Measurements from ENCODE around the gene RNF223.

The RNF223 gene

DNA sequence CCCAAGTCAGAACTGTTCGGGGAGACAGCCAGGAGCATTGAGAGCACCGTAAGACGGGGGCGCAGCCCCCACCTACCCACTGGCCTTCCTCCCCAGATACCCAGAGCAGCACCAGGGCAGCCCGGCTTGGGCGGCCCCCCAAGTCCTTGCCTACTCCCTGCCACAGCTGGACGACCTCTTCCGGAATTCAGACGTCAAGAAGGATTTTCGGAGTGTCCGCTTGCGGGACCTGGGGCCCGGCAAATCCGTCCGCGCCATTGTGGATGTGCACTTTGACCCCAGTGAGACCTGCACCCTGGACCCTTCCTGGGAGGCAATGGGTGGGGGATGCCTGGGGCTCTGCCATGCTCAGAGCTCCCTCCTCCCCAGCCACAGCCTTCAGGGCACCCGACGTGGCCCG lies 26.7 kb downstream of the RNF223 start:
- no peak for DNase-seq (ENCODE audit: low read depth in 2 of 2, low spot score in 1 of 2)

DNA sequence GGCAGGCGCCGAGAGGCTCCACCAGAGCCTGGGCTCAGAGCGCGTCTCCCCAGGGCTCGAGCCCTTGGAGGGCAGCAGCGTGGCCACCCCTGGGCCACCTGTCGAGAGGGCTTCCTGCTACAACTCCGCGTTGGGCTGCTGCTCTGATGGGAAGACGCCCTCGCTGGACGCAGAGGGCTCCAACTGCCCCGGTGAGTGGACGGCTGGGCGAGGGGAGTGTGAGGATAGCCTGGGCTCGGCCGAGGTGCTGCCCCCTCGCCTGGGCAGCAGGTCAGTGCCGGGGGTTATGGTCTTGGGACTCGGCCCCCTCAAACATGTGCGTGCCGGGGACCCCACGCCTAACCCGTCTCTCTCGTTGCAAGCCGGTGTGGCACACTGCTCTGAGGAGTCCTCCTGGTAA lies 27.3 kb downstream of the RNF223 start:
- DNase-seq (ENCODE audit: low read depth in 2 of 2, low spot score in 1 of 2): no peak

DNA sequence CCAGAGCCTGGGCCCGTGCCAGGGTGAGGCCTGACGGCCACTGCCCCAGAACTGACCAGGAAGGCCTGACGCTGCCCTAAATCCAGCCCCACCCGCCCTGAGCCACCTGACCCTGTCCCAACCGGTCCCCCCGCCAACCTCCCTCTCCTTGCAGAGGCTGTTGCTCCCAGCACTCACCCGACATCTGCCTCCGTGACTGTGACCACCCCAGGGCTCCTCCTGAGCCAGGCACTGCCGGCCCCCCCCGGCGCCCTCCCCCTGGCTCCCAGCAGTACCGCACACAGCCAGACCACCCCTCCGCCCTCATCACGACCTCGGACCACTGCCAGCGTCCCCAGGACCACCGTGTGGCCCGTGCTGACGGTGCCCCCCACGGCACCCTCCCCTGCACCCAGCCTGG lies 27.9 kb downstream of the RNF223 start:
- no peak for DNase-seq (ENCODE audit: low read depth in 2 of 2, low spot score in 1 of 2)

DNA sequence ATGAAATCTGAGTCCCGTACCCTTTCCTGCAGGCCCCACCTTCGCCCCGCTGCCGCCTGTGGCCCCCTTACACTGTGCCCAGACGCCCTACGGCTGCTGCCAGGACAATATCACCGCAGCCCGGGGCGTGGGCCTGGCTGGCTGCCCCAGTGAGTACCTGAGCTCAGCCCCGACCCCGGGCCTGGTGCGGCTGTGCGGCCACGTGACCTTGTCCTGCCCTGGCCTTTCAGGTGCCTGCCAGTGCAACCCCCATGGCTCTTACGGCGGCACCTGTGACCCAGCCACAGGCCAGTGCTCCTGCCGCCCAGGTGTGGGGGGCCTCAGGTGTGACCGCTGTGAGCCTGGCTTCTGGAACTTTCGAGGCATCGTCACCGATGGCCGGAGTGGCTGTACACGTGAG lies 29.0 kb downstream of the RNF223 start:
- DNase-seq (ENCODE audit: low read depth in 2 of 2, low spot score in 1 of 2): no peak

DNA sequence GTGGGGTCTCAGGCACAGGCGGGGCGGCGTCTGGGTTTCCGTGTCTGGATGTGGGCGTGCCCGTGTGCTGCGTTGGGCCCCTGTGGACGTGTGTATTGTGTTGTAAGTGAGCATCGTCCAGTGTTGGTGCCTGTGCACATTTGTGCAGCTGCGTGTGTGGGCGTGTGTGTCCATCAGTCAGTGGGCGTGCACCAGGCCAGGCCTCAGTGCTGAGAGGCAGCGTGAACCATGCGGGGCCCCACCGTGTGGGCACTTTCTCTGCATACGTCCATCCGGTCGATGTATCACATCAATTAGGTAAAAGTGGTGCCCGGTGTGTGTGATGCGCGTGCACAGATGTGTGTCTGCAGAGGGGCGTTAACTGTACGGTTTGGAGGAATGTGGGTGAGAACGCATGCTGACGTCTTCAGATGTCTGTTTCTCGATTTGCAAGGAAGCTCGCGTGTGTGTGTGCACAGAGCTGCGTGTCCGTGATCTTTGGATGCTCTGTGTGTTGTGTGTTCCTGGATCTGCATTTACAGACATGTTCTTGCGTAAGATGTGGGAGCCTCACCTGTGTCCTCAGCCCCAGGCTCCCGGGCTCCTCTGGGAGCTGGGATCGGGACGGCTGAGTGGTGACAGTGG lies 29.5 kb downstream of the RNF223 start:
- no peak for DNase-seq (ENCODE audit: low read depth in 2 of 2, low spot score in 1 of 2)

DNA sequence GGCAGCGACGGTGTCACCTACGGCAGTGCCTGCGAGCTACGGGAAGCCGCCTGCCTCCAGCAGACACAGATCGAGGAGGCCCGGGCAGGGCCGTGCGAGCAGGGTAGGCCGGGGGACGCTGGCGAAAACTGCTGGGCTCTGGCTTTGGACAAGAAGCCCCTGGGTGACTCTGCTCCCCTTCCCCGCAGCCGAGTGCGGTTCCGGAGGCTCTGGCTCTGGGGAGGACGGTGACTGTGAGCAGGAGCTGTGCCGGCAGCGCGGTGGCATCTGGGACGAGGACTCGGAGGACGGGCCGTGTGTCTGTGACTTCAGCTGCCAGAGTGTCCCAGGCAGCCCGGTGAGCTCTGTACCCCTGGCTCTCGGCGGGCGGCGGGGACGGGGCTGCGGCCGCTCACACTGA lies 30.2 kb downstream of the RNF223 start:
- no peak for DNase-seq (ENCODE audit: low read depth in 2 of 2, low spot score in 1 of 2)

DNA sequence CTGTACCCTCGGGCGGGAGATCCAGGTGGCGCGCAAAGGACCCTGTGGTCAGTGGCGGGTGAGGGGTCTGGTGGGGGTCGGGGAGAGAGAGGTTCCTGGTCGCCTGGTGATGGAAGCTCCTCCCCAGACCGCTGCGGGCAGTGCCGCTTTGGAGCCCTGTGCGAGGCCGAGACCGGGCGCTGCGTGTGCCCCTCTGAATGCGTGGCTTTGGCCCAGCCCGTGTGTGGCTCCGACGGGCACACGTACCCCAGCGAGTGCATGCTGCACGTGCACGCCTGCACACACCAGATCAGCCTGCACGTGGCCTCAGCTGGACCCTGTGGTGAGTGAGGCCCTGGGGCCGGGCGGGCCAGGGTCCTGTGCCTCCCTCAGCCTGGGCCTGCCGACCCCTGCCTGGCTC lies 30.7 kb downstream of the RNF223 start:
- no peak for DNase-seq (ENCODE audit: low read depth in 2 of 2, low spot score in 1 of 2)

DNA sequence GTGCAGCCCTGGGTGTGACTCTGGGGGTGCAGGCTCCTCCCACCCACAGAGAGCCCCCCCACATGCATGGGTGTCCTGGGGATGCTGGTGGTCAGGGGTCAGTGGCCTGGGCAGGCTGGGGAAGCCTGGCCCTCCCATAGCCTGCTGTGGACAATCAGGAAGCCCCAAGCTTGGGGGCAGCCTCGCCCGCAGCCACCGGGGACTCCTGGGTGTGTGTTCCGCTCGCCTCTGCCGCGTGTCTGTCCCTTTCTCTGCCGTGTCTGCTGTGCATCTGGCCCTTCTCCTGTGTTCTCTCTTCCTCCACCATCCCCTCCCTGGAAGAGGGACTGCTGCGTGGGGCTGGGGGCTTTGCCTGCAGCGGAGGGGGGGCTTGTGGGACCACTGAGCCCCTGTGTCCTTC lies 31.3 kb downstream of the RNF223 start:
- DNase-seq (ENCODE audit: low read depth in 2 of 2, low spot score in 1 of 2): no peak

DNA sequence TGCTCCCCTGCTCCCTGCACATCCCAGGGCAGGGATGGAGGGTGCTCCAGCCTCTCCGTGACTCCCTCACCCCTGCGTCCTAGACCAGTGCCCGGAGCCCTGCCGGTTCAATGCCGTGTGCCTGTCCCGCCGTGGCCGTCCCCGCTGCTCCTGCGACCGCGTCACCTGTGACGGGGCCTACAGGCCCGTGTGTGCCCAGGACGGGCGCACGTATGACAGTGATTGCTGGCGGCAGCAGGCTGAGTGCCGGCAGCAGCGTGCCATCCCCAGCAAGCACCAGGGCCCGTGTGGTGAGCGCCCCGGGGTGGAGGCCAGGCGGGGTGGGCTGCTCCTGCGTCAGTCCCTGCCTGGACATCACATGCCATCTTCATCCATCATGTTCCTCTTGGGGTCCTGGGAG lies 32.2 kb downstream of the RNF223 start:
- no peak for DNase-seq (ENCODE audit: low read depth in 2 of 2, low spot score in 1 of 2)

DNA sequence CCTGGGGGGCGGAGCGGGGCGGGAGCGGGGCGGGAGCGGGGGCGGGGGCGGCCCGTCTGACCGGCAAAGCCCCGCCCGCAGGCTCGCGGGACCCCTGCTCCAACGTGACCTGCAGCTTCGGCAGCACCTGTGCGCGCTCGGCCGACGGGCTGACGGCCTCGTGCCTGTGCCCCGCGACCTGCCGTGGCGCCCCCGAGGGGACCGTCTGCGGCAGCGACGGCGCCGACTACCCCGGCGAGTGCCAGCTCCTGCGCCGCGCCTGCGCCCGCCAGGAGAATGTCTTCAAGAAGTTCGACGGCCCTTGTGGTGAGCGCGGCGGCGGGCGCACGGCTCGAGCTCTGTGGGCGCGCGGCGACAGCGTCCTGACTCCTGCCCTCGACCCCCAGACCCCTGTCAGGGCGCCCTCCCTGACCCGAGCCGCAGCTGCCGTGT lies 33.0 kb downstream of the RNF223 start:
- DNase-seq (ENCODE audit: low read depth in 2 of 2, low spot score in 1 of 2): no peak

DNA sequence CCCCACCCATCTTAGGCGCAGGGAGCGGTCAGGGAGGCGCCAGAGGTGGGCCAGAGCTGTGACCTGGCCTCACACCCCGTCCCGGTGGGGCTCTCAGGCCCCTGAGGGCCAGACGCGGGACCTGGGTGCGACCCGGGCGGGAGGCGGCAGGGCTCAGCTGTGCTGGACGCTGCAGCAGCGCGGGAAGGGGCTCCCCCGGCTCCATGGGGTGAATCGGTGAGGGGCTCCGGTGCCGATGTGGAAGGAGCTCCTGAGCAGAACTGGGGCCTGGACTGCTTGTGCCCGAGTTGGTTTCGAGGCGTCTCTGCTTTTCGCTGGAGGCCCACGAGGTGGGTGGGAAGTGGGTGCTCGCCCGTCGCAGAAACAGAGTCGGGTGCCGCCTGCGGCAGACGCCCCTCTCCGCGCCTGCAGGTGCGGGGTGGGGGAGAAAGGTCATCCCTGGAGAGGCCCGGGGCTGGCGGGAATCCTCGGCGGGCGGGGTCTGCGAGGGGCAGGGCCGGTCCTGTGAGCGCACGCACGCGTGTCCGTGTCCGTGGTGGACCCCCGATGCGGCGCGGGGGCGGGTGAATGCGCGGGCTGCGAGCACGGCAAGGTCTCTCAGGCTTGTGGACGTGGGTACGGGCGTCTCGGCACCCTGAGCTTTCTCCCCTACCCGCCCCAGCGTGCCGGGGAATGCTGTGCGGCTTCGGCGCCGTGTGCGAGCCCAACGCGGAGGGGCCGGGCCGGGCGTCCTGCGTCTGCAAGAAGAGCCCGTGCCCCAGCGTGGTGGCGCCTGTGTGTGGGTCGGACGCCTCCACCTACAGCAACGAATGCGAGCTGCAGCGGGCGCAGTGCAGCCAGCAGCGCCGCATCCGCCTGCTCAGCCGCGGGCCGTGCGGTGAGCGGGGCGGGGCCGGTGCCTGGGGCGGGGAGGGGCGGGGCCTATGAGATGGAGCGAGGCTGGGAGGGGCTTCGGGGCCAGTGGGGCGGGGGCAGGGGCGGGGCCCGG lies 33.8 kb downstream of the RNF223 start:
- DNase-seq (ENCODE audit: low read depth in 2 of 2, low spot score in 1 of 2): peak; percentile 55 to 61

DNA sequence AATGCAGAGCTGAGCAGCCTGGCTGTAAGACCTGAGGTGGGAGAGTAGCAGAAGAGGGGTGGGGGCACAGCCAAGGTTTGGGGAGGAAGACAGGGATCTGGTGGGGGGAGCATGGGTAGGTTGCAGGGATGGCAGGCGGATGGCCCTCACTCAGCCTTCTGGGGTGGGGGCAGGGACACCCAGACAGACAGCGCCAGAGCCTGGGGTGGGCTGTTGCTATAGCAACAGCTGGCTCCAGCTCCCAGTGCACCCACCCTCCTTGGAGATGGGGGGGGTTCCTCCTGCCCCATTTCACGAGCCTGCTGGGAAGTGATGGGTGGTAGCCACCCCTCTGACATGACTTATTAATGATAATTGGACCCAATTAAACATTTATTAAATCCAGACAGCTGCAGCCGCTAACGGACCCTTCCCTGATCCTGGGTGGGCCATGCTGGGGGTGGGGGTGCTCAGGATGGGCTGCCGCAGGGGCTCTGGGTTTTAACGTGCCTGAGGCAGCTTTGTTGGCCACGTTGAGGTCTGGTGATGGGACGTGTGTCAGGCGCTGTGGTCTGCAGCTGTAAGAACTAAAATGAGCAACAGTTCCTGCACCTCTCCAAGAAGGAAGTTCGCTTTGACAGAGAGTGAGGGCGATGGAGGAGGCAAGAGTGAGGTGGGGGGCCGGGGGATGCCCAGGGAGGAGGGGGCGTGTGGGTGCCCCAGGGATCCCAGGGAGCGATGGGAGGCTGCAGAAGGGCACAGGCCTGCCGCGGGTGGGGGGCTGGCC lies 34.8 kb downstream of the RNF223 start:
- no peak for DNase-seq (ENCODE audit: low read depth in 2 of 2, low spot score in 1 of 2)

DNA sequence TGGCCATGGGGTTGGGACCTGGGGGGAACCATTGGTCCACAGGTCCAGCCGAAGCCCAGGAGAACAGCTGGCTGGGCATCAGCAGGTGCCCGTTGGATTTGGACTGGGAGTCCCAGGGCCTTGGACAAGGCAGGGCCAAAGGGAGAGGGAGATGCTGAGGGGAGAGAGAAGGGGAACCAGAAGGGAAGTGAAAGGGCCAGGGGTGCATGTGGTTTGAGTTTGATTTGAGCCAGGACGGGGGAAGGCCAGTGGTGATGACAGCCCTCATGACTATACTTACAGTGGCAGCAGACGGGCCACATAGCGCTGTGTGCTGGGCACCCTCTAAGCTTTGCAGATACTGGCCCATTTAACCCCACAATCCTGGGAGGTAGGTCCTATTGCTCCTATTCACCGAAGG lies 35.4 kb downstream of the RNF223 start:
- DNase-seq (ENCODE audit: low read depth in 2 of 2, low spot score in 1 of 2): no peak

DNA sequence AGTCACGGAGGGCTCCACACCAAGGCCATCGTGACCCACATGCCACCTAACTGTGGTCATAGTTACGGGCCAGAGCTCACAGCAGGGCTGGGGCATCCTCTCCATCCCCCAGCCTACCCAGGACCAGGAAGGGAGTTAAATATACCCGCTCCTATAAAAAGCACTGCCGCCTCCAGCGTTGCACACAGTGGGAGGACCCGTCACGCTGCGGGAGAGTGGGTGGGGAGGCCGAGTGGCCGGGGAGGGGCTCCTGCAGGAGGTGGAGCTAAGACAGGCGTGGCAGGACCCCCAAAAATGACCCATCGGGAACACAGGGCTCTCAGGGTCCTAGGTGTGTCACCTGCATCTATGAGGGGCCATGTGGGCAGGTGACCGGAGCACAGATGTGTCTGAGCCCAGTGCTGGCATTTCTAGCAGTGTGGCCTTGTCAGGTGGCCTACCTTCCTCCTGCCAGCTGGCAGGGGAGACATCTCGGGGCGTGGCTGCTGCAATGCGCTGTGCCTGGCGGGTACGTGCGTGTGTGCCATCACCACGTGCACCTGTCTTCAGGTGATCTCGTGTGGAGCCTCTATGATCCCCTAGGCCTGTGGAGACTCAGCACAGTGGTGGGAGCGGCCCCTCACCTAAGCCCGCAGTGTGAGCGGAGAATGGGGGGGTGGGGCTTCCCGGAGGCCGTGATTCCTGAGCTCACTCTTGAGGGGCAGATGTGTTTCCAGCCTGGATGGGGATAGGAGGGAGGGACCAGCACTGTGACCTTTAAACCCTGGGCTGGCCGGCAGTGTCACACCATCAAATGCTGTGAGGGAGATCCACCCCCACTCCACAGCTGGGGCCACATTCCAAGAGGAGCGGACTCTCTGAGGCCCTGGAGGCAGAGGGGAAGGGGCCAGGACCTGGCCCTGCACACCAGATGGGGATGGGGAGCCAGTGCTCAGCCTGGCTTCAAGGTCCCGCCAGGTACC lies 36.5 kb downstream of the RNF223 start:
- DNase-seq (ENCODE audit: low read depth in 2 of 2, low spot score in 1 of 2): no peak

DNA sequence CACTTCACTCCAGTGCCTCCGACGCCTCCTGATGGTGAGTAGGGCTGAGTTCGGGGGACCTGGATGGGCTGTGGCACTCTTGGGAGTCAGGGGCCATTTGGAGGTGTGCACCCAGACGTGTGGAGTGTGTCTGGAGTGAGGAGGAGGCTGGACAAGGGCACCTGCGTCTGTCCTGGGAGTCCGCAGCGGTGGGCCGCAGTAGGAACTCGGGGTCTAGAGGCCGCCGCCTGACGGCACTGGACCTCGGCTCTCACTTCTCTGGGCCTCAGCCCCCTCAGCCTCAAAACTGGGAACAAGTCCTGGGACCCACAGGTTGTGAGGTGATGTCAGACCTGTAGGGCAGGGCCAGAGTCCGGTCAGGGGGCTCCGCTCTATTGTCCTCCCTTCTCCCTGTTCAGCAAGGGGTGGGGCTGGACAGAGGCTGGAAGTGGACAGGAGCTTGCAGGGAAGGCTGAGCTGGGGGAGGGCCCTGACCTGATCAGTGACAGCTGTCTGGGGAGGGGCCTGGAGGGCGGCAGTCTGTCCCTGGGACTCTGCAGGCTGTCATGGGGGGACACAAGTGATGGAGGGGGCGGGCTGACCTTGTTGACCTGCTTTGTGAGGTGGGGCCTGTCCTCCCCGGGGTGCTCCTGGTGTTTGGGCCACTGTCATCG lies 38.7 kb downstream of the RNF223 start:
- DNase-seq (ENCODE audit: low read depth in 2 of 2, low spot score in 1 of 2): no peak

DNA sequence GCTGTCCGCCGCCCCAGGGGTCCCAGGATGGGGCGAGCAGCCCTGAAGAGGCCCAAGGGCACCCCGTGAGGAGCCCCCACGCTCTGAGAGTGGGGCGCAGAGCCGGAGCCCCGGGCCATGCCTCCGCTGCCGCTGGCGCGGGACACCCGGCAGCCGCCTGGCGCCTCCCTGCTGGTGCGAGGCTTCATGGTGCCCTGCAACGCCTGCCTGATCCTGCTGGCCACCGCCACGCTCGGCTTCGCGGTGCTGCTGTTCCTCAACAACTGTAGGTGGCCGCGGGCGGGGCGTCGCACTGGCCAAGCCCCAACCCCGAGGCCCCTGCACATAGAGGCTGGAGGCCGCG lies 39.7 kb downstream of the RNF223 start:
- DNase-seq (ENCODE audit: low read depth in 2 of 2, low spot score in 1 of 2): no peak

DNA sequence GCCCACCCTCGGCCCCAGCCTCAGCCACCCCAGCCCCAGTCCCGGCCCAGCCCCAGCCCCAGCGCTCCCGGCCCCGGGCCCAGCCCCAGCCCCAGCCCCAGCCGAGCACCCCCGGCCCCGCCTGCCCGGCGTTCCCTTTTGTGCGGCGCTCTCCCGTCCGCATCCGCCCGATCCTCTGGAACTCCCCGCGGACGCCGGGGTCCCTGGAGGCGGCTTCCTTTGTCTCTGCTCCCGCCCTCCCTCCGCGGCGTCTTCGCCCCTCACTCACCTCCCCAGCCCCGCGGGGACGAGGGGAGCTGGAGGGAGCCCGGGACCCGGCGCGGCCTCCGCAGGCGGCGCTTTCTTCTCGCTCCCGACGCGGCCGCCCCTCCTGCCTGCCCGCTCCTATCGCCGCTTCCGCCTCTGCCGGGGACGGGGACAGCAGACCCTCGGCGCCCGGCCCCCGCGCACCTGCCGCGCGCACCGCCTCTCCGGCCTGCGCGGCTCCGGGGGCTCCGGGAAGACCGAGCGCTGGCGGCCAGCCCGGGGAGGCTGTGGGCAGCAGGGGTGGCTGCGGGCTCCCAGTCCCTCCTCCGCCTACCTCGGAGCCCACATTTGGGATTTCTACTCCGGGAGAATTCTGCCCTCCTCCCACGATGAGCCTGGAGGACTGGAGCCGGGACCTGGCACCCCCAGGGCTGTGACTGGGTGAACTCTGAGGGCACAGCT lies 40.2 kb downstream of the RNF223 start:
- no peak for DNase-seq (ENCODE audit: low read depth in 2 of 2, low spot score in 1 of 2)

DNA sequence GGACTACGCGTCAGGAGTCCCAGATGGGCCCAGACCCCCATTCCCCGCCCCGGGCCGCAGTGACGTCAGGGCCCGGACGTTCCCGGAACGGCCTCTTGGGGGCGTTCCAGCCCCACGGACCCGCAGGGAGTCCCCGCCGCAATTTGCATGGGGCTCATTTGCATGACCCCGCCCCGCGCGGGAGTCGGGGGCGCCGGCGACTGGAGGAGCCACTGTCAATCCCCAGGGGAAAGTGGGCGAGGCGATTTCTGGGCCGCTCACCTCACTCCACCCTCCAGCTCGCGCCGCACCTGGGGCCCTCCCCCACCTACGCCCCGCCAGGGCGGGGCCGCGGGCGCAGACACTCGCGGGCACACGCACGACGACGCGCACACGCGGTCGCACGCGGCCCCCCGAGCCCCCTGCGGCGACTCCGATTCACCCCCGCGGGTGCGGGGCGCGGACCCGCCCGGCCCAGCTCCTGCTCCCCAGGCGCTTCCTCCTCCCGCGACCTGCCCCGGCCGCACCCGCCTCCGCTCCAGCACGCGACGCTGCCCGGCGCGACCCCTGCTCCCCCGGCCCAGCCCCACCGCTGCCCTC lies 41.0 kb downstream of the RNF223 start:
- peak; percentile 47 to 72 for DNase-seq (ENCODE audit: low read depth in 2 of 2, low spot score in 1 of 2)

DNA sequence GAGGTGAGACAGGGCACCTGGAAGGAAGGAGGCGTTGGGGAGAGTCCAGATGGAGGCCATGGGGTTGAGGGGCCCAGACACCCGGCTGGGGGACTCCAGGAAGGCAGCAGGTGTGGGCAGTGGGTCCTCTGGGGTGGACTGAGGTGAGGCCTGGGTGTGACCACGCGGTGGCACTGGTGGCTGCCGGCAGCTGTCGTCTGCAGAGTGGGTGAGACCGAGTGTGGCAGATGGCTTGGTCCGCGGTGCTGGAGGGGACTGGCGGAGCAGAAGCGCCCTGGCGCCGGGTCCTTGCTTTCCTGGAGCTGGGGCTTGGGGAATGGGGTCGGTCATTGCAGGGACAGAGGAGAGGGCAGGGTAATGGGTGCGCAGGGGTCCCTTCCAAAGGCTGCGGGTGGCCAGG lies 41.7 kb downstream of the RNF223 start:
- no peak for DNase-seq (ENCODE audit: low read depth in 2 of 2, low spot score in 1 of 2)
